ENCODE data around the gene MEDAG. TPM values are rescaled to one million over a fixed set of nuclear protein-coding genes. Genes with fewer than 3 reads are reported as not detected.

MEDAG gene
- total RNA-seq: 10 to 100 TPM; 10.3 to 15.9 (median 14.8) TPM

GRCh38 chr13:30905932-30906383 is at the start of gene MEDAG:
TSS of gene MEDAG (plus strand) at chr13:30906271. CDS start at chr13:30906516, 245 bp downstream.
- Histone ChIP-seq H3K27me3 (peaks cover 26% of the 10 kb centered on the region), H3K27ac (peak within 1 kb of the TSS; percentile 84), H3K4me1 (peaks cover 48% of the 10 kb centered on the region), H3K4me3 (peak within 1 kb of the TSS; percentile 54), H3K36me3 (no peaks in the 10 kb centered on the region), H3K9me3 (no peaks in the 10 kb centered on the region)
- peak; percentile 91 to 93 for DNase-seq (ENCODE audit: low spot score in 2 of 2)
- WGBS: 5% methylated on average over 16 of the region's 35 CpGs
- TF ChIP-seq POLR2AphosphoS5 (IDR thresholded peaks at IDR 0.05) (peak in 2 of 3 donors; percentile 37 to 72), EP300 (IDR thresholded peaks at IDR 0.05) (no peak), POLR2A (IDR thresholded peaks at IDR 0.05) (peak in 1 of 2 donors; percentile 67)

- H3K4me1 ChIP-seq: no peaks in the 10 kb centered on the region
- TF ChIP-seq POLR2AphosphoS5 (IDR thresholded peaks at IDR 0.05): no peak
- TF ChIP-seq POLR2A (IDR thresholded peaks at IDR 0.05): no peak
- no peak for TF ChIP-seq CTCF (IDR thresholded peaks at IDR 0.05)
- no peak for TF ChIP-seq EP300 (IDR thresholded peaks at IDR 0.05)
- WGBS: 70% methylated on average over 3 of the region's 4 CpGs
- no peaks in the 10 kb centered on the region for H3K27me3 ChIP-seq
- H3K36me3 ChIP-seq: no peaks in the 10 kb centered on the region
- H3K27ac ChIP-seq: no peak overlapping the region
- DNase-seq (ENCODE audit: low spot score in 2 of 2): no peak
- no peak overlapping the region for H3K4me3 ChIP-seq
- no peaks in the 10 kb centered on the region for H3K9me3 ChIP-seq
Observed at GRCh38 chr13:30857018-30857417, 49.1 kb upstream of the MEDAG start.

- Histone ChIP-seq H3K36me3 (no peaks in the 10 kb centered on the region), H3K4me1 (no peaks in the 10 kb centered on the region), H3K27ac (no peak overlapping the region), H3K4me3 (no peak overlapping the region), H3K27me3 (no peaks in the 10 kb centered on the region), H3K9me3 (no peaks in the 10 kb centered on the region)
- 94% methylated on average over 6 of the region's 6 CpGs for WGBS
- no peak for DNase-seq (ENCODE audit: low spot score in 2 of 2)
- TF ChIP-seq CTCF (IDR thresholded peaks at IDR 0.05) (no peak), POLR2AphosphoS5 (IDR thresholded peaks at IDR 0.05) (no peak), POLR2A (IDR thresholded peaks at IDR 0.05) (no peak), EP300 (IDR thresholded peaks at IDR 0.05) (no peak)
Observed at GRCh38 chr13:30857636-30858035, 48.4 kb upstream of the MEDAG start.

GRCh38 chr13:30859326-30859725 is 46.7 kb upstream of the MEDAG start:
- H3K27ac ChIP-seq: no peak overlapping the region
- H3K4me1 ChIP-seq: peaks cover 6% of the 10 kb centered on the region
- TF ChIP-seq CTCF (IDR thresholded peaks at IDR 0.05): no peak
- TF ChIP-seq EP300 (IDR thresholded peaks at IDR 0.05): no peak
- TF ChIP-seq POLR2A (IDR thresholded peaks at IDR 0.05): no peak
- TF ChIP-seq POLR2AphosphoS5 (IDR thresholded peaks at IDR 0.05): no peak
- no peak overlapping the region for H3K4me3 ChIP-seq
- no peaks in the 10 kb centered on the region for H3K36me3 ChIP-seq
- H3K9me3 ChIP-seq: no peaks in the 10 kb centered on the region
- no peak for DNase-seq (ENCODE audit: low spot score in 2 of 2)
- H3K27me3 ChIP-seq: no peaks in the 10 kb centered on the region
- WGBS: 83% methylated on average over 5 of the region's 5 CpGs

GRCh38 chr13:30861163-30861562 is 44.9 kb upstream of the MEDAG start:
- H3K4me1 ChIP-seq: peaks cover 24% of the 10 kb centered on the region
- DNase-seq (ENCODE audit: low spot score in 2 of 2): no peak
- no peaks in the 10 kb centered on the region for H3K27me3 ChIP-seq
- no peaks in the 10 kb centered on the region for H3K9me3 ChIP-seq
- no peaks in the 10 kb centered on the region for H3K36me3 ChIP-seq
- TF ChIP-seq POLR2AphosphoS5 (IDR thresholded peaks at IDR 0.05) (no peak), POLR2A (IDR thresholded peaks at IDR 0.05) (no peak), EP300 (IDR thresholded peaks at IDR 0.05) (no peak), CTCF (IDR thresholded peaks at IDR 0.05) (no peak)
- WGBS: 75% methylated on average over 3 of the region's 3 CpGs
- H3K27ac ChIP-seq: no peak overlapping the region
- no peak overlapping the region for H3K4me3 ChIP-seq

All from suprapubic skin (tissue), 4 donors.